Gastroesophageal sphincter (tissue), 4 donors: ENCODE measurements around the gene CBLB. TPM values are rescaled to one million over a fixed set of nuclear protein-coding genes. Genes with fewer than 3 reads are reported as not detected.

Source experiments
- ATAC-seq: fragments of 150-250 bp; one replicate; pipeline ENCODE4 v1.9.1; 2016; ENCODE audit warnings: mild to moderate bottlenecking, moderate library complexity
- H3K27ac ChIP-seq, 4 donors: fragments of 200-600 bp; sonication (generic) in 3 of 4; 1 replicate in 3 of 4; 2 replicates in 1 of 4; pipeline ENCODE4 v1.5.1; 2016 to 2019
- H3K27me3 ChIP-seq: fragments of 200-600 bp; sonication (generic); one replicate; pipeline ENCODE4 v1.5.1; 2019
- H3K36me3 ChIP-seq, 2 donors: fragments of 200-600 bp; sonication (generic); one replicate each; pipeline ENCODE4 v1.5.1; 2019; ENCODE audit warnings: control low read depth in 1 of 2
- H3K4me1 ChIP-seq, 3 donors: fragments of 200-600 bp; sonication (generic); 1 replicate in 2 of 3; 2 replicates in 1 of 3; pipeline ENCODE4 v1.5.1; 2016 to 2019; ENCODE audit warnings: control low read depth in 2 of 3
- H3K4me3 ChIP-seq, 2 donors: fragments of 200-600 bp; sonication (generic); one replicate each; pipeline ENCODE4 v1.5.1; 2019; ENCODE audit warnings: mild to moderate bottlenecking in 1 of 2, moderate library complexity in 1 of 2
- H3K9me3 ChIP-seq, 3 donors: fragments of 200-600 bp; sonication (generic); one replicate each; pipeline ENCODE4 v1.5.1; 2017 to 2019; ENCODE audit warnings: control low read depth in 2 of 3
- EP300 ChIP-seq: sonication (generic); formaldehyde crosslinking; IDR thresholded peaks from one replicate; pipeline ENCODE4 v1.6.1; 2017; ENCODE audit warnings: antibody characterized with exemption, mild to moderate bottlenecking
- POLR2A ChIP-seq, 2 donors: fragments of 450-650 bp; IDR thresholded peaks; one replicate each; pipeline ENCODE4 v1.6.1; 2017; ENCODE audit warnings: antibody characterized with exemption in 2 of 2, mild to moderate bottlenecking in 2 of 2, moderate library complexity in 1 of 2
- POLR2AphosphoS5 ChIP-seq: sonication (generic); formaldehyde crosslinking; IDR thresholded peaks from one replicate; pipeline ENCODE4 v1.6.1; 2017; ENCODE audit warnings: antibody characterized with exemption
- WGBS, 2 donors: methylation state at CpG; one replicate each; pipeline ENCODE4 v1.1.5; 2018; ENCODE audit warnings: low coverage in 1 of 2; 5-methylcytosine and 5-hydroxymethylcytosine counted together
- total RNA-seq, 4 donors: library from RNA; depleted of rRNA; stranded (reverse); fragments of >200 nt; gene quantifications; one replicate each; pipeline ENCODE4 v1.1.0, GENCODE V29; 2016
- TF ChIP-seq, protein P1 (sequence below), 4 experiments: fragments of 200-600 bp in 2 of 4; fragments of 450-650 bp in 2 of 4; sonication (generic) in 1 of 4; IDR thresholded peaks; one replicate each; pipeline ENCODE4 v1.5.1; 2017 to 2019; ENCODE audit warnings: antibody characterized with exemption in 4 of 4, mild to moderate bottlenecking in 2 of 4, moderate library complexity in 2 of 4

CBLB gene
- total RNA-seq, 4 donors from 2014 or later: 27.4 to 59.4 (median 40.4) TPM

DNA sequence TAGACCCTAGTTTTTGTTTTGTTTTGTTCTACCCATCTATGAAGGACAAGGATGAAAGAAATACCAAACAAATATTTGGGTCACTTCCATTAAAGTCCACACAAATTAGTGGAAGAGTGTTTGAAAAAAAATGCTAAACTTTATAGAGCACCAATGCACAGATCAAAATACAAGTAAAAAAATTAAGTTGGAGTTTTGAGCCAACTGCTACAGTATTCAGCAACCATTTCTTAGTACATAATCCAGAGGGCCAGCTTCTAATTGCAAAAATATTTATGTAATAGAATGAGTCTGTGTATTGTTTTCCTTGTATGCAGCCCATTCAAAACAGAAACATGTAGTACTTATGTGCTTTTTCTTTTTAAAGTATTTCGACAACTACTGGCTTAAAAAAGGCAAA lies 121.1 kb downstream of the CBLB start:
- Histone ChIP-seq H3K4me1 (peaks cover 0 to 22% (median 0%) of the 10 kb centered on the region in 3 donors), H3K9me3 (no peaks in the 10 kb centered on the region), H3K27me3 (no peaks in the 10 kb centered on the region), H3K4me3 (no peak overlapping the region), H3K36me3 (peaks cover 0 to 11% of the 10 kb centered on the region in 2 donors), H3K27ac (peak overlapping the region in 2 of 4 donors; percentile 39 to 50)
- WGBS, 2 donors: 64 to 77% methylated on average over 1 of the region's 1 CpG
- no peak for TF ChIP-seq EP300
- TF ChIP-seq, protein P1, sequence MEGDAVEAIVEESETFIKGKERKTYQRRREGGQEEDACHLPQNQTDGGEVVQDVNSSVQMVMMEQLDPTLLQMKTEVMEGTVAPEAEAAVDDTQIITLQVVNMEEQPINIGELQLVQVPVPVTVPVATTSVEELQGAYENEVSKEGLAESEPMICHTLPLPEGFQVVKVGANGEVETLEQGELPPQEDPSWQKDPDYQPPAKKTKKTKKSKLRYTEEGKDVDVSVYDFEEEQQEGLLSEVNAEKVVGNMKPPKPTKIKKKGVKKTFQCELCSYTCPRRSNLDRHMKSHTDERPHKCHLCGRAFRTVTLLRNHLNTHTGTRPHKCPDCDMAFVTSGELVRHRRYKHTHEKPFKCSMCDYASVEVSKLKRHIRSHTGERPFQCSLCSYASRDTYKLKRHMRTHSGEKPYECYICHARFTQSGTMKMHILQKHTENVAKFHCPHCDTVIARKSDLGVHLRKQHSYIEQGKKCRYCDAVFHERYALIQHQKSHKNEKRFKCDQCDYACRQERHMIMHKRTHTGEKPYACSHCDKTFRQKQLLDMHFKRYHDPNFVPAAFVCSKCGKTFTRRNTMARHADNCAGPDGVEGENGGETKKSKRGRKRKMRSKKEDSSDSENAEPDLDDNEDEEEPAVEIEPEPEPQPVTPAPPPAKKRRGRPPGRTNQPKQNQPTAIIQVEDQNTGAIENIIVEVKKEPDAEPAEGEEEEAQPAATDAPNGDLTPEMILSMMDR (IDR thresholded peaks at IDR 0.05): no peak
- TF ChIP-seq POLR2AphosphoS5: no peak
- no peak for TF ChIP-seq POLR2A (IDR thresholded peaks at IDR 0.05)
- peak; percentile 55 for ATAC-seq

DNA sequence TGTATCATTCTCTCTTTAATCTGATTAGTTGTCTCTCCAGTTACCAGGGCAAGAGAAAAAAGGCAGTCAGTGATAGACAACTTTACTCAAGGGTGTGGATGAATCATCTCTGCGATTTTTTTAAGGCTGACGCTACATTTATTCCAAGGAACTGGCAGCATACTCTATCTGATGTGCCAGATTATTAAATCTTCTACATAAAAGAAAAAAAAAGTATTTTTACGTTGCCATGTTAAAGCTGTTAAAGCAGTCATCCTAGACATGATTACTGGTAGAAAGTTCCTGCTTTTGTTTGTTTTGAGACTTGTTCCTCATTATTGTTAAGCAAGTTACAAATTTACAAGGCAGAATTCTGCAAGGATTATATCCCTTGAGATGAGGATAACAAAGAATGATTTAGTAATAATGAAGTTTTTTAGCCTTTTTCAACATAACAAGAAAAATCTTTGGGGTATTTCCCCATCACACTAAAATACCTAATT lies 121.7 kb downstream of the CBLB start:
- H3K4me1 ChIP-seq: peaks cover 0 to 21% (median 0%) of the 10 kb centered on the region in 3 donors
- no peaks in the 10 kb centered on the region for H3K9me3 ChIP-seq
- H3K36me3 ChIP-seq: peaks cover 0 to 11% of the 10 kb centered on the region in 2 donors
- peak; percentile 87 for ATAC-seq
- peak overlapping the region; percentile 43 to 54 (median 46) for H3K27ac ChIP-seq
- no peak overlapping the region for H3K4me3 ChIP-seq
- H3K27me3 ChIP-seq: no peaks in the 10 kb centered on the region
- 17 to 40% methylated on average over 3 of the region's 3 CpGs for WGBS, 2 donors
- TF ChIP-seq, protein P1 (IDR thresholded peaks at IDR 0.05): no peak
- TF ChIP-seq POLR2AphosphoS5: peak; percentile 25
- TF ChIP-seq POLR2A (IDR thresholded peaks at IDR 0.05): no peak

GRCh38 chr3:105746231-105746996 lies 122.4 kb downstream of the CBLB start:
- TF ChIP-seq EP300 (no peak), POLR2AphosphoS5 (no peak), POLR2A (IDR thresholded peaks at IDR 0.05) (no peak)
- TF ChIP-seq, protein P1 (IDR thresholded peaks at IDR 0.05): no peak
- H3K9me3 ChIP-seq: no peaks in the 10 kb centered on the region
- peak overlapping the region; percentile 43 to 54 (median 46) for H3K27ac ChIP-seq
- H3K4me3 ChIP-seq: no peak overlapping the region
- H3K27me3 ChIP-seq: no peaks in the 10 kb centered on the region
- 64 to 100% methylated on average over 1 to 3 of the region's 3 CpGs for WGBS, 2 donors
- H3K4me1 ChIP-seq: peaks cover 0 to 21% (median 0%) of the 10 kb centered on the region in 3 donors
- peaks cover 0 to 14% of the 10 kb centered on the region in 2 donors for H3K36me3 ChIP-seq
- peak; percentile 3 for ATAC-seq

GRCh38 chr3:105745046-105745445 lies 123.8 kb downstream of the CBLB start:
- Histone ChIP-seq H3K27ac (no peak overlapping the region), H3K4me1 (peaks cover 0 to 21% (median 0%) of the 10 kb centered on the region in 3 donors), H3K9me3 (no peaks in the 10 kb centered on the region), H3K4me3 (no peak overlapping the region), H3K27me3 (no peaks in the 10 kb centered on the region), H3K36me3 (peaks cover 0 to 17% of the 10 kb centered on the region in 2 donors)
- no peak for ATAC-seq
- TF ChIP-seq EP300 (no peak), POLR2AphosphoS5 (no peak), POLR2A (IDR thresholded peaks at IDR 0.05) (no peak)
- TF ChIP-seq, protein P1 (IDR thresholded peaks at IDR 0.05): no peak
- 87 to 92% methylated on average over 3 of the region's 3 CpGs for WGBS, 2 donors
